Esophagus muscularis mucosa (tissue), 4 donors: ENCODE results near the gene SLC25A12. TPM values are rescaled to one million over a fixed set of nuclear protein-coding genes. Genes with fewer than 3 reads are reported as not detected.
"Not testable (repeated sequence)": the region's sequence is repeated elsewhere in the genome, so short reads cannot be mapped to it uniquely, and the experiment has no call there.

Source experiments
- DNase-seq: peaks from one replicate; pipeline ENCODE4 v3.0.0-alpha.2; 2017; ENCODE audit errors: extremely low spot score
- H3K27ac ChIP-seq, 4 donors: fragments of 200-600 bp; sonication (generic); replicated peaks in 1 of 4; 1 replicate in 3 of 4; 2 replicates in 1 of 4; pipeline ENCODE4 v1.5.1; 2016 to 2019; ENCODE audit warnings: mild to moderate bottlenecking in 1 of 4
- H3K27me3 ChIP-seq, 4 donors: fragments of 200-600 bp; sonication (generic); one replicate each; pipeline versions ENCODE4 v1.5.1 to v1.6.0; 2016 to 2019
- H3K36me3 ChIP-seq, 4 donors: fragments of 200-600 bp; sonication (generic); one replicate each; pipeline ENCODE4 v1.5.1; 2016 to 2019
- H3K4me1 ChIP-seq, 4 donors: fragments of 200-600 bp; sonication (generic); one replicate each; pipeline ENCODE4 v1.5.1; 2016 to 2019
- H3K4me3 ChIP-seq, 4 donors: fragments of 200-600 bp; sonication (generic); 1 replicate in 2 of 4; 2 replicates in 2 of 4; pipeline ENCODE4 v1.5.1; 2016 to 2019; ENCODE audit warnings: mild to moderate bottlenecking in 4 of 4, moderate library complexity in 1 of 4
- H3K9me3 ChIP-seq, 4 donors: fragments of 200-600 bp; sonication (generic); 1 replicate in 3 of 4; 2 replicates in 1 of 4; pipeline ENCODE4 v1.5.1; 2016 to 2019
- EP300 ChIP-seq: sonication (generic); formaldehyde crosslinking; IDR thresholded peaks from one replicate; pipeline ENCODE4 v1.6.1; 2017; ENCODE audit warnings: antibody characterized with exemption
- POLR2A ChIP-seq: fragments of 450-650 bp; IDR thresholded peaks from one replicate; pipeline ENCODE4 v1.6.1; 2017; ENCODE audit warnings: antibody characterized with exemption, moderate library complexity, mild to moderate bottlenecking, low read depth
- POLR2AphosphoS5 ChIP-seq, 2 donors: sonication (generic); formaldehyde crosslinking; IDR thresholded peaks; one replicate each; pipeline ENCODE4 v1.6.1; 2017; ENCODE audit warnings: antibody characterized with exemption in 2 of 2
- WGBS: methylation state at CpG from one replicate; pipeline ENCODE4 v1.1.5; 2018; 5-methylcytosine and 5-hydroxymethylcytosine counted together
- intact Hi-C: fragments of 100-400 bp; cut with DNase I; formaldehyde crosslinking; loops from one replicate; pipeline ENCODE4 v1.15.1; 2023
- total RNA-seq, 4 donors: library from RNA; depleted of rRNA; stranded (reverse); fragments of >200 nt; gene quantifications; one replicate each; pipeline versions ENCODE4 v1.1.0 to v1.2.1, GENCODE V29; 2016
- TF ChIP-seq, protein P1 (sequence below), 3 experiments: fragments of 200-600 bp in 2 of 3; fragments of 450-650 bp in 1 of 3; sonication (generic) in 2 of 3; IDR thresholded peaks; one replicate each; pipeline ENCODE4 v1.5.1; 2017 to 2019; ENCODE audit warnings: antibody characterized with exemption in 3 of 3, mild to moderate bottlenecking in 2 of 3, moderate library complexity in 1 of 3

Gene SLC25A12
- total RNA-seq, 4 donors from 2014 or later: 52.2 to 68.9 (median 63.6) TPM

GRCh38 chr2:171763602-171764001, 130.4 kb downstream of the SLC25A12 start:
- WGBS: 96% methylated on average over 3 of the region's 3 CpGs
- Histone ChIP-seq H3K36me3 (peaks cover 16 to 51% (median 39%) of the 10 kb centered on the region in 4 donors), H3K27me3 (no peaks in the 10 kb centered on the region), H3K9me3 (no peaks in the 10 kb centered on the region), H3K4me1 (no peaks in the 10 kb centered on the region), H3K4me3 (no peak overlapping the region), H3K27ac (no peak overlapping the region)
- TF ChIP-seq, protein P1, sequence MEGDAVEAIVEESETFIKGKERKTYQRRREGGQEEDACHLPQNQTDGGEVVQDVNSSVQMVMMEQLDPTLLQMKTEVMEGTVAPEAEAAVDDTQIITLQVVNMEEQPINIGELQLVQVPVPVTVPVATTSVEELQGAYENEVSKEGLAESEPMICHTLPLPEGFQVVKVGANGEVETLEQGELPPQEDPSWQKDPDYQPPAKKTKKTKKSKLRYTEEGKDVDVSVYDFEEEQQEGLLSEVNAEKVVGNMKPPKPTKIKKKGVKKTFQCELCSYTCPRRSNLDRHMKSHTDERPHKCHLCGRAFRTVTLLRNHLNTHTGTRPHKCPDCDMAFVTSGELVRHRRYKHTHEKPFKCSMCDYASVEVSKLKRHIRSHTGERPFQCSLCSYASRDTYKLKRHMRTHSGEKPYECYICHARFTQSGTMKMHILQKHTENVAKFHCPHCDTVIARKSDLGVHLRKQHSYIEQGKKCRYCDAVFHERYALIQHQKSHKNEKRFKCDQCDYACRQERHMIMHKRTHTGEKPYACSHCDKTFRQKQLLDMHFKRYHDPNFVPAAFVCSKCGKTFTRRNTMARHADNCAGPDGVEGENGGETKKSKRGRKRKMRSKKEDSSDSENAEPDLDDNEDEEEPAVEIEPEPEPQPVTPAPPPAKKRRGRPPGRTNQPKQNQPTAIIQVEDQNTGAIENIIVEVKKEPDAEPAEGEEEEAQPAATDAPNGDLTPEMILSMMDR (IDR thresholded peaks at IDR 0.05): no peak
- no peak for TF ChIP-seq EP300
- no peak for TF ChIP-seq POLR2AphosphoS5 (IDR thresholded peaks at IDR 0.05)
- TF ChIP-seq POLR2A: no peak
- intact Hi-C loops: no loop called here
- no peak for DNase-seq

DNA sequence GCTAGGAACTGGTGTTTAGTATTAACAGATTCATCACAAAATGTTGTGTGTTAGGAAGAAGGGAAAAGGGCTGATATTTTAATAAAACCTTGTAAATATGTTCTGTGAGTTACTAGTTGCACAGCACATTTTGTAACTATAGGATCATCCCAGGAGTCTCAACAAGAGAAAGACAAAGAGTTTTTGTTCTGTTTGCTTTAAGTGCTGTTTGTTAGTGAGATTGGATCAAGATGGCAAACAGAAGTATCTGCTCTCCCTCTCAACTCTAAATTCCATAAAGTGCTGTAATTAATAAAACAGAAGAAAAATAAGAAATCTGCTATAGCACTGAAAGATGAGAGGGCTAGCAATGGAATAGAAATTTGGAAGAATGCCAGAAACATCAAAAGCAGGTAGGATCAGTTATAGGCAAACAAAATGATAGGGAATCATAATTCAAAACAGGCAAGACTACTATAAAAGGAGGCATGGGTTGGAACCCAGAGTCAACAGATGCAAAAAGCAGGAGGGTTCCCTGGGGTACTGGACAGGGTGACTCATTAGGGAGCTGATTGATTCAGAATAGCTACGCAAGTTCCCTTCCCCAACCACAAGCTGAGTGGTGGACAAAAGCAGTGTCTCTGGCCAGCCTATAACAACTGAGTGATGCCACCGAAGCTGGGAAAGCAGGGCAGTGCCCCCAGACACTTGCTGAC, 131.0 kb downstream of the SLC25A12 start:
- H3K36me3 ChIP-seq: peaks cover 16 to 48% (median 39%) of the 10 kb centered on the region in 4 donors

DNA sequence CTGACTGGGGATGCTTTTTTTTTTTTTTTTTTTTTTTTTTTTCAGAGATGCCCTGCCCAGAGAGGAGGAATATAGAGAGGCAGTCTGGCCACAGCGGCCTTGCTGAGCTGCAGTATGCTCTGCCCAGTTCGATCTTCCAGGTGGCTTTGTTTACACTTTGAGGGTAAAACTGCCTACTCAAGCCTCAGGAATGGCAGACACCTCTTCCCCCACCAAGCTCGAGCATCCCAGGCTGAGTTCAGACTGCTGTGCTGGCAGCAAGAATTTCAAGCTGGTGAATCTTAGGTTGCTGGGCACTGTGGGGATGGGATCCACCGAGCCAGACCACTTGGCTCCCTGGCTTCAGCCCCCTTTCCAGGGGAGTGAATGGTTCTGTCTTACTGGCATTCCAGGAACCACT, 132.9 kb downstream of the SLC25A12 start:
- H3K9me3 ChIP-seq, DNase-seq, H3K27me3 ChIP-seq, H3K4me1 ChIP-seq, H3K4me3 ChIP-seq, intact Hi-C loops, H3K27ac ChIP-seq: not testable (repeated sequence)
- peaks cover 16 to 41% (median 31%) of the 10 kb centered on the region in 4 donors for H3K36me3 ChIP-seq
- 86% methylated on average over 4 of the region's 4 CpGs for WGBS

More for the DNA sequence above, 131.0 kb downstream of the SLC25A12 start:
- Histone ChIP-seq H3K27ac (no peak overlapping the region), H3K4me3 (no peak overlapping the region), H3K9me3 (no peaks in the 10 kb centered on the region), H3K27me3 (no peaks in the 10 kb centered on the region), H3K4me1 (no peaks in the 10 kb centered on the region)
- 96% methylated on average over 2 of the region's 2 CpGs for WGBS
- TF ChIP-seq EP300 (no peak), POLR2A (no peak), POLR2AphosphoS5 (IDR thresholded peaks at IDR 0.05) (no peak)
- TF ChIP-seq, protein P1 (IDR thresholded peaks at IDR 0.05): no peak
- intact Hi-C loops: no loop called here
- DNase-seq: no peak

GRCh38 chr2:171758762-171759161, 135.3 kb downstream of the SLC25A12 start:
- peaks cover 16 to 60% (median 42%) of the 10 kb centered on the region in 4 donors for H3K36me3 ChIP-seq
- H3K27me3 ChIP-seq, H3K27ac ChIP-seq, intact Hi-C loops, H3K4me3 ChIP-seq, DNase-seq, H3K4me1 ChIP-seq, H3K9me3 ChIP-seq: not testable (repeated sequence)
- 92% methylated on average over 1 of the region's 1 CpG for WGBS

- intact Hi-C loops: no loop called here
- WGBS: 97% methylated on average over 1 of the region's 1 CpG
These were observed 139.6 kb downstream of the SLC25A12 start for GRCh38 chr2:171754254-171754939.

More at GRCh38 chr2:171754254-171754939, 139.6 kb downstream of the SLC25A12 start:
- Histone ChIP-seq H3K4me1 (no peaks in the 10 kb centered on the region), H3K27me3 (no peaks in the 10 kb centered on the region), H3K36me3 (peaks cover 6 to 65% (median 31%) of the 10 kb centered on the region in 4 donors), H3K27ac (no peak overlapping the region), H3K4me3 (no peak overlapping the region), H3K9me3 (no peaks in the 10 kb centered on the region)
- no peak for TF ChIP-seq EP300
- no peak for TF ChIP-seq POLR2AphosphoS5 (IDR thresholded peaks at IDR 0.05)
- TF ChIP-seq, protein P1 (IDR thresholded peaks at IDR 0.05): no peak
- no peak for TF ChIP-seq POLR2A
- no peak for DNase-seq
